Naive thymus-derived CD8-positive, alpha-beta T cell (primary cell): ENCODE measurements around the gene FN1. TPM values are rescaled to one million over a fixed set of nuclear protein-coding genes. Genes with fewer than 3 reads are reported as not detected.

Experiments used
- ATAC-seq, 2 donors: fragments of 150-1000 bp; cut with Tn5 transposase in 1 of 2; sonication (Bioruptor Pico), chemical (Tn5 transposase) in 1 of 2; 1 replicate in 1 of 2; 2 replicates in 1 of 2; pipeline ENCODE4 v1.10.0; 2021; ENCODE audit warnings: mild to moderate bottlenecking in 2 of 2, moderate library complexity in 2 of 2
- POLR2A ChIA-PET: fragments of 350-600 bp; sonication (Branson Sonifier 250); formaldehyde crosslinking; loops from one replicate; lab custom pipeline; 2021; ENCODE audit warnings: antibody characterized with exemption; lab: Charles Lee
- DNase-seq, 10 donors: peaks; one replicate each; pipeline versions ENCODE4 v3.0.0 to v3.0.0-alpha.2; 2020 to 2022
- H3K27ac Mint-ChIP-seq, 10 donors: one replicate each; pipeline ENCODE4 v1.8.0; 2020 to 2022; ENCODE audit warnings: mild to moderate bottlenecking in 10 of 10, mixed read lengths in 10 of 10, moderate library complexity in 4 of 10, inconsistent platforms in 1 of 10
- H3K27me3 Mint-ChIP-seq, 5 donors: one replicate each; pipeline ENCODE4 v1.8.0; 2021 to 2022; ENCODE audit warnings: mixed read lengths in 5 of 5
- H3K36me3 Mint-ChIP-seq, 3 donors: one replicate each; pipeline ENCODE4 v1.8.0; 2020 to 2022; ENCODE audit warnings: mixed read lengths in 3 of 3, mild to moderate bottlenecking in 2 of 3, inconsistent platforms in 1 of 3
- H3K4me1 Mint-ChIP-seq, 4 donors: one replicate each; pipeline ENCODE4 v1.8.0; 2021 to 2022; ENCODE audit warnings: mixed read lengths in 4 of 4
- H3K4me3 Mint-ChIP-seq, 10 donors: one replicate each; pipeline ENCODE4 v1.8.0; 2020 to 2022; ENCODE audit warnings: mild to moderate bottlenecking in 10 of 10, mixed read lengths in 10 of 10, moderate library complexity in 6 of 10, inconsistent platforms in 1 of 10
- H3K9me3 Mint-ChIP-seq, 9 donors: one replicate each; pipeline ENCODE4 v1.8.0; 2020 to 2022; ENCODE audit warnings: mixed read lengths in 9 of 9, mild to moderate bottlenecking in 3 of 9, inconsistent platforms in 1 of 9, moderate library complexity in 1 of 9
- polyA plus RNA-seq, 3 donors: library from polyadenylated mRNA; unstranded; fragments of 300-500 nt; fragmentation: Illumina TruSeq; gene quantifications; one replicate each; pipeline ENCODE4 v1.2.3, GENCODE V29; 2021
- total RNA-seq, 8 experiments: library from RNA in 2 of 8; stranded (reverse) in 2 of 8; gene quantifications; one replicate each; pipeline ENCODE4 v1.2.3 and lab custom pipeline; 2021 to 2026

FN1 gene
- under 1 TPM in 1 of 2 experiments, not detected in 1; 0.05 TPM for total RNA-seq
- 1 to 10 TPM in 1 of 3 donors, under 1 TPM in 2; 0.42 to 1.3 (median 0.83) TPM for polyA plus RNA-seq
- total RNA-seq (lab: John Stamatoyannopoulos, UW): 0 to 1.8 (median 0.31) reads per million in 6 experiments

- Mint-ChIP-seq H3K36me3 (peaks cover 0 to 3% (median 3%) of the 10 kb centered on the region in 3 donors), H3K4me1 (peaks cover 13 to 22% (median 20%) of the 10 kb centered on the region in 4 donors), H3K27me3 (peaks cover 33 to 84% (median 65%) of the 10 kb centered on the region in 5 donors), H3K9me3 (no peaks in the 10 kb centered on the region), H3K4me3 (peak within 1 kb of the TSS; percentile 72 to 88 (median 83)), H3K27ac (peak within 1 kb of the TSS in 5 of 10 donors; percentile 11 to 78 (median 61))
- DNase-seq (peak; percentile 31 to 77 (median 54)), ATAC-seq (peak; percentile 80 to 81)
- POLR2A ChIA-PET: no interaction called here
Observed at GRCh38 chr2:215435870-215436704, at the start of gene FN1. Gene FN1, minus strand, starts transcription at chr2:215436068. Its CDS starts 266 bp downstream, at chr2:215435802.

DNA sequence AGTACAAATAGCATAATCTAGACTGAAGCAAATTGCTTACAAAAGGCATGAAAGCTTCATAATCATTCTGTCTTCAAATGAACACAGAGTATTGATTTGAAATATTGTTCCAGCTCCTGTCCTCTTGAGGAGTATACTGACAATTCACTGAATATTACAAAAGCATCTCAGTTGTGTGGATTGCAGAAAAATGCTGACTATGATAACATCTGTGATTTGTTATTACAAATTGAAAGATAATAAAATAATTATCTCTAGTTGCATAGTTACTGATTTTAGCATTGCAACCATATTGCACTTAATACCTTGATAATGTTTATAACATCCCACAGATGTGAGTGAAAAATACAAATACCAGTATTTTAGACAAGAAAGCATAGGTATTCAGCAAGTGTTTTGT lies 49.2 kb upstream of the FN1 start:
- ATAC-seq (no peak), DNase-seq (no peak)
- no peaks in the 10 kb centered on the region for H3K4me1 Mint-ChIP-seq
- H3K27ac Mint-ChIP-seq: no peak overlapping the region
- H3K27me3 Mint-ChIP-seq: peaks cover 7 to 17% (median 11%) of the 10 kb centered on the region in 5 donors
- H3K9me3 Mint-ChIP-seq: peaks cover 0 to 1% (median 0%) of the 10 kb centered on the region in 9 donors
- no peak overlapping the region for H3K4me3 Mint-ChIP-seq
- H3K36me3 Mint-ChIP-seq: no peaks in the 10 kb centered on the region
- POLR2A ChIA-PET: no interaction called here

GRCh38 chr2:215484570-215484969 lies 48.7 kb upstream of the FN1 start:
- Mint-ChIP-seq H3K4me3 (no peak overlapping the region), H3K27me3 (peaks cover 7 to 20% (median 11%) of the 10 kb centered on the region in 5 donors), H3K36me3 (no peaks in the 10 kb centered on the region), H3K27ac (no peak overlapping the region), H3K4me1 (no peaks in the 10 kb centered on the region), H3K9me3 (peaks cover 0 to 1% (median 0%) of the 10 kb centered on the region in 9 donors)
- POLR2A ChIA-PET: no interaction called here
- no peak for ATAC-seq
- DNase-seq: no peak

DNA sequence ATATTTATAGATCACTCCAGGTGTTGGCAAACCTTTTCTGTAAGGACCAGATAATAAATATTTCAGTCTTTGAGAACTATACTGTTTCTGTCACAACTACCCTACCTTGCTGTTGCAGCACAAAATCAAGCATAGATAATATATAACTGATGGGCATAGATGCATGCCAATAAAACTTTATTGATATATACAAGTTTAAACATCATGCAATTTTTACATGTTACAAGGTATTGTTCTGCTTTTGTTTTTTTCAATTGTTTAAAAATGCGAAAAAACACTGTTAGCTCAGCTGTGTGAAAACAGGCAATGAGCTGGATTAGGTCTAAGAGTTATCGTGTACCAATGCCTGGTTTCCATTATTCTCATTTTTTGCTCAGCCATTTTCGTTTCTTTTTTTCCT lies 47.6 kb upstream of the FN1 start:
- ATAC-seq: no peak
- Mint-ChIP-seq H3K4me3 (no peak overlapping the region), H3K9me3 (no peaks in the 10 kb centered on the region), H3K27me3 (peaks cover 7 to 20% (median 10%) of the 10 kb centered on the region in 5 donors), H3K36me3 (no peaks in the 10 kb centered on the region), H3K27ac (no peak overlapping the region), H3K4me1 (no peaks in the 10 kb centered on the region)
- POLR2A ChIA-PET: no interaction called here
- no peak for DNase-seq

DNA sequence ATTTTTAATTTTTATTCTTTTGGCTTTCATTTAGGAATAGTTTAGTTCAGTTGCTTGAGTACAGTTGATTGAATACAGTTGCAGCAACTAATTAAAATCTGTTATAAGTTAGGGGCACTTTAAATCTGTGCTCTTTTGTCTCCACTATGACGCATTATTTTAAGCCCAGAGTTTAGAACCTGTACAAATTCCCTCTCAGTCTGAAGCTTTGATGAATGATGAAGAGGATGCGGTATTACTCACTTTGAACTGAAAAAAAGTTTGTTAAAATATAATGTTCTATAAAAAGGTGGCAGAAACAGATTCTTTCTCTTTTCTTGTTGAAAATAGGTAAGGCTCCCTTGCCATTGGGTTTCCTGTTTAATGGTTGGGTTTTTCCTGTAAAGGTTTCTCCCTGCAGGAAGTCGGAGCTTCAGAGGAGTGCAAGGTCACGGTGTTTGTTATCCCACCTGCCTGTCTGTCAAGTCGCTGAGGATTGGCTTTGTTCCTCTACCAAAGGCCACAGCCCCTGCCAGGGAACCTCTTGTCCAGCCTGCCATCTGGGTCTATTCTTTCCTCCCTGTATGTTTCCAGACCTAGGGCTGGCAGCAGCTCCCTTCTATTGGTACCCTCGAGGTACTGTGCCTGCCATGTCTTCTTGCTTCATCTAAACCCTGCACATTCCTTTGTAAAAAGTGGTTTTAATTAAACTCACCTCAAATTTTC lies 43.8 kb upstream of the FN1 start:
- Mint-ChIP-seq H3K4me1 (no peaks in the 10 kb centered on the region), H3K27me3 (peaks cover 7 to 20% (median 10%) of the 10 kb centered on the region in 5 donors), H3K9me3 (no peaks in the 10 kb centered on the region), H3K36me3 (no peaks in the 10 kb centered on the region), H3K4me3 (no peak overlapping the region), H3K27ac (no peak overlapping the region)
- POLR2A ChIA-PET: no interaction called here
- ATAC-seq (no peak), DNase-seq (no peak)

- ATAC-seq (no peak), DNase-seq (no peak)
- Mint-ChIP-seq H3K4me3 (no peak overlapping the region), H3K9me3 (no peaks in the 10 kb centered on the region), H3K36me3 (no peaks in the 10 kb centered on the region), H3K27ac (no peak overlapping the region), H3K4me1 (no peaks in the 10 kb centered on the region), H3K27me3 (peaks cover 7 to 20% (median 10%) of the 10 kb centered on the region in 5 donors)
- POLR2A ChIA-PET: no interaction called here
Observed at GRCh38 chr2:215479121-215479520, 43.3 kb upstream of the FN1 start.

GRCh38 chr2:215476424-215476823 lies 40.6 kb upstream of the FN1 start:
- Mint-ChIP-seq H3K27me3 (peaks cover 5 to 16% (median 10%) of the 10 kb centered on the region in 5 donors), H3K36me3 (no peaks in the 10 kb centered on the region), H3K27ac (no peak overlapping the region), H3K4me1 (no peaks in the 10 kb centered on the region), H3K9me3 (no peaks in the 10 kb centered on the region), H3K4me3 (no peak overlapping the region)
- POLR2A ChIA-PET: no interaction called here
- no peak for ATAC-seq
- DNase-seq: no peak

GRCh38 chr2:215466097-215466909 lies 30.4 kb upstream of the FN1 start:
- POLR2A ChIA-PET: no interaction called here
- no peak for DNase-seq
- Mint-ChIP-seq H3K36me3 (no peaks in the 10 kb centered on the region), H3K9me3 (peaks cover 0 to 2% (median 0%) of the 10 kb centered on the region in 9 donors), H3K27me3 (peaks cover 0 to 7% (median 2%) of the 10 kb centered on the region in 5 donors), H3K27ac (no peak overlapping the region), H3K4me1 (no peaks in the 10 kb centered on the region), H3K4me3 (no peak overlapping the region)
- ATAC-seq: no peak

- POLR2A ChIA-PET: no interaction called here
- Mint-ChIP-seq H3K4me3 (no peak overlapping the region), H3K36me3 (no peaks in the 10 kb centered on the region), H3K4me1 (no peaks in the 10 kb centered on the region), H3K9me3 (peaks cover 0 to 2% (median 0%) of the 10 kb centered on the region in 9 donors), H3K27me3 (peaks cover 0 to 7% (median 4%) of the 10 kb centered on the region in 5 donors), H3K27ac (no peak overlapping the region)
- DNase-seq (no peak), ATAC-seq (no peak)
Observed at GRCh38 chr2:215465256-215465655, 29.4 kb upstream of the FN1 start.

DNA sequence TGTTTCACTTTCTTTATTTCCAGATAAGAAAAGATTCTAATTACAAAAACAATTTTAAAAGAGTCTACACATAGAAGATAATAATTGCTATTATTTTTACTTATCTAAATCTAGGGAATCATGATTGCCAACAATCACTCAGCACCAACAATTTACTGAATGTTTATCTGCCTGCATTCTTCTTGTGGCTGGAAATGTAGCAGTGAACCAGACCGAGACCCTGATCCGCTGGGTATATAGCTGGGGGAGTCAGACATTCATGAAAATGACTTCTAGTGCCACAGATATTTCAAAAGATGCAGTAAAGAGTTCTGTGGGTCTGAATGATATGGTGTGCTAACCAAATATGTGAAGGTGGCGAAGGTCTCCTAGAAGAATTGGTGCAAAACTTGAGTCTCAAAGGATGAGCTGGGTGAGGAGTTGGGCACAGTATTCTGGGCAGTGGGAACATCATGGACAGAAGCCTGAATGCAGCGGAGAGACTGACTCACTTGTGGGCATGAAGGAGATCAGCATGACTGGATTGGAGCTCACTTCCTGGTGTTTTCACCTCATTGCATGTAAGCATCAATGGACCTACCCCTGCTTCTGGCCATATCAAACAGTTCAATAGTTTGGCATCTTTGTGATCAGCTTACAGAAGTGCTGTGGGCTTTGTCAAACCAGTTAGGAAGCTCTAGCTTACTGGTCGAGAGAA lies 26.1 kb upstream of the FN1 start:
- Mint-ChIP-seq H3K4me1 (no peaks in the 10 kb centered on the region), H3K27ac (no peak overlapping the region)
- POLR2A ChIA-PET: no interaction called here

DNA sequence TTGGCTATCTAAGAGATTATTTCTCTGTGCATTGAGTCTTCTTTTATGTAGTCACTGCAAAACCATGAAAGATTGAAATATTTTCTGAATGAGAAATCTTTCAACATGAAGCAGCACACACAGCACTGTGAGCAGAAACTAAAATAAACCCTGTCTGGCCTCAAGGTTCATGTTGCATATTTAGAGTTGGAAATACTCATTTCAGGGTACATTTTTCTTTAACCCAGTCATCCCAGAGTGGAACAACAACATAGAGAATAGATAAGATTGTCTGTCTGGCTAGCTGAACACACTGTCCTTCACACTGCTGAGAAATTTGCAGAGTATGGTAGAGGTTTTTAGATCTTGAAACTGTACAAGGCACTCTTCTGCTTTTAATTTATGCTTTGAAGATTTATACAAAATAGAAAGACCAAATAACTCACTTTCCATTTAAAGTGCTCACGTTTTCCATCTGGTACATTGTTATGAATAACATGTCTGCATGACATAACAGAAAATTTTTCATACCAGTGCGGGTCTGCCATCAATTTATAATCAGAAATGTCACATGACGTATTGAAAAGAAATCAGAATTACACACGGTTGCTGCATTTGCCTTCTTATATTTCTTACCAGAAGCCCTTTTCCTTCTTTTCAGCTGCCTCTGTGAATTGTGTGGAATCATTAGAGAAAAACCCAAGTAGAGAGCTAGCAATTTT lies 25.0 kb upstream of the FN1 start:
- Mint-ChIP-seq H3K4me1 (no peaks in the 10 kb centered on the region), H3K36me3 (no peaks in the 10 kb centered on the region), H3K27ac (no peak overlapping the region), H3K9me3 (no peaks in the 10 kb centered on the region), H3K27me3 (peaks cover 0 to 9% (median 6%) of the 10 kb centered on the region in 5 donors), H3K4me3 (no peak overlapping the region)
- POLR2A ChIA-PET: no interaction called here
- ATAC-seq (no peak), DNase-seq (no peak)

More for the DNA sequence above, 26.1 kb upstream of the FN1 start:
- no peak overlapping the region for H3K4me3 Mint-ChIP-seq
- H3K27me3 Mint-ChIP-seq: peaks cover 0 to 9% (median 6%) of the 10 kb centered on the region in 5 donors
- no peaks in the 10 kb centered on the region for H3K36me3 Mint-ChIP-seq
- ATAC-seq (no peak), DNase-seq (no peak)
- H3K9me3 Mint-ChIP-seq: no peaks in the 10 kb centered on the region
